ENCODE results near the gene AFAP1.

Gene AFAP1

DNA sequence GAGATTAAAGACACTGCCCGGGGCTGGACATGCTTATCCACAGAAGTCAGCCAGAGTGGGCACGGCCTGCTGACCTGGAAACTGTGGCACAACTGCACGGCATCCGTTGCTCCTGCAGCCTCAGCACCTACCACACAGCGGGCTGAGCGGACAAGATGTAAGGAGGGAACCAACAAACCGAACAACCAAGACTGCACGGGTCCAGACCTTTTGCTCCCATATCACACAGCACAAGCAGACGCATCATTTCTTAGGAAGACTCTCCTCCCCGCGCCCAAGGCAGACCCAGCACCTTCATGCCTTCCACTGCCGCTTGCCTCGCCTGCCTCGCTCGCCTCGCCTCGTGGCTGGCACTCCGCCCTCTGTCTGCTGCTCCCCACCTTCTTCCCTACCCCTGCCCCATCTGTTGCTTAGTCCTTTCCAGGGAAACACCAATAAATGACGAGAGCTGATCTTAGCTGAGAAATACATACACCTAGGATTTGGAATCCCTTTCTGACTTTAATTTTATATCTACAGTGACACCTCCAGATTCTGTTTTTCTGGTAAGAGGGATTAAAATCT lies 79.0 kb downstream of the AFAP1 start:
- H2AFZ ChIP-seq, result no peak overlapping the region
- no peak overlapping the region for H3K27ac ChIP-seq
- peaks cover 16% of the 10 kb centered on the region for H3K79me2 ChIP-seq
- H3K9ac ChIP-seq, result no peak overlapping the region
- H3K4me2 ChIP-seq (ENCODE audit: low read length), result no peak overlapping the region
- H3K27me3 ChIP-seq (ENCODE audit: control insufficient read depth, insufficient read depth, low read length), result no peaks in the 10 kb centered on the region
- H3K4me1 ChIP-seq, result no peaks in the 10 kb centered on the region
- no peak overlapping the region for H3K4me3 ChIP-seq (ENCODE audit: low read depth, low read length)
- no peaks in the 10 kb centered on the region for H3K36me3 ChIP-seq (ENCODE audit: control insufficient read depth, insufficient read depth, low read length)
- no peaks in the 10 kb centered on the region for H3K9me3 ChIP-seq (ENCODE audit: control insufficient read depth, low read length)
- TF ChIP-seq, protein P1, sequence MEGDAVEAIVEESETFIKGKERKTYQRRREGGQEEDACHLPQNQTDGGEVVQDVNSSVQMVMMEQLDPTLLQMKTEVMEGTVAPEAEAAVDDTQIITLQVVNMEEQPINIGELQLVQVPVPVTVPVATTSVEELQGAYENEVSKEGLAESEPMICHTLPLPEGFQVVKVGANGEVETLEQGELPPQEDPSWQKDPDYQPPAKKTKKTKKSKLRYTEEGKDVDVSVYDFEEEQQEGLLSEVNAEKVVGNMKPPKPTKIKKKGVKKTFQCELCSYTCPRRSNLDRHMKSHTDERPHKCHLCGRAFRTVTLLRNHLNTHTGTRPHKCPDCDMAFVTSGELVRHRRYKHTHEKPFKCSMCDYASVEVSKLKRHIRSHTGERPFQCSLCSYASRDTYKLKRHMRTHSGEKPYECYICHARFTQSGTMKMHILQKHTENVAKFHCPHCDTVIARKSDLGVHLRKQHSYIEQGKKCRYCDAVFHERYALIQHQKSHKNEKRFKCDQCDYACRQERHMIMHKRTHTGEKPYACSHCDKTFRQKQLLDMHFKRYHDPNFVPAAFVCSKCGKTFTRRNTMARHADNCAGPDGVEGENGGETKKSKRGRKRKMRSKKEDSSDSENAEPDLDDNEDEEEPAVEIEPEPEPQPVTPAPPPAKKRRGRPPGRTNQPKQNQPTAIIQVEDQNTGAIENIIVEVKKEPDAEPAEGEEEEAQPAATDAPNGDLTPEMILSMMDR (IDR thresholded peaks at IDR 0.05), result no peak

- Histone ChIP-seq H3K9ac (no peak overlapping the region), H3K4me2 (ENCODE audit: low read length) (no peak overlapping the region), H3K4me1 (no peaks in the 10 kb centered on the region), H3K79me2 (peaks cover 16% of the 10 kb centered on the region), H3K27me3 (ENCODE audit: control insufficient read depth, insufficient read depth, low read length) (no peaks in the 10 kb centered on the region), H3K4me3 (ENCODE audit: low read depth, low read length) (no peak overlapping the region), H3K27ac (no peak overlapping the region), H2AFZ (no peak overlapping the region), H3K9me3 (ENCODE audit: control insufficient read depth, low read length) (no peaks in the 10 kb centered on the region), H3K36me3 (ENCODE audit: control insufficient read depth, insufficient read depth, low read length) (no peaks in the 10 kb centered on the region)
- TF ChIP-seq, protein P1 (IDR thresholded peaks at IDR 0.05), result no peak
Observed at GRCh38 chr4:7859326-7859725, 80.3 kb downstream of the AFAP1 start.

DNA sequence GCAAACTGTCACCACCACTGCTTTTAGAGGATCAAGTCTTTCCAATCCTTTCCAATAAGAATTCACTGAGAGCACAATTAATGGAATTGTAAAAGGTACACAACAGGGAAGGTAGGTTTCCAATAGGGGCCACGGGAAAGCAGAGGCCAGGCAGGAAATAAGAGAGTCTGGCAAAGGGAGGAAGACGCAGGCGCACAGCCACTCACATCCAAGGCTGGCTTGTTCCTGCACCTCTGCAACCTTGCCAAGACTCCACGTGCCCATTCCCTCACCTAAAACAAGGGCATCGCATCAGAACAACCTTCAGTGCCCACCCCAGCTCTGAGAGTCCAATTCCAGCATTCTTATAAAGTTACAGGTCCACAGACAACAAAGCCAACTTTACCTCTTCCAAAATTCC lies 81.2 kb downstream of the AFAP1 start:
- TF ChIP-seq, protein P1 (IDR thresholded peaks at IDR 0.05), result no peak
- no peaks in the 10 kb centered on the region for H3K27me3 ChIP-seq (ENCODE audit: control insufficient read depth, insufficient read depth, low read length)
- H3K4me3 ChIP-seq (ENCODE audit: low read depth, low read length), result no peak overlapping the region
- no peak overlapping the region for H3K4me2 ChIP-seq (ENCODE audit: low read length)
- H2AFZ ChIP-seq, result no peak overlapping the region
- H3K4me1 ChIP-seq, result no peaks in the 10 kb centered on the region
- H3K9ac ChIP-seq, result no peak overlapping the region
- no peak overlapping the region for H3K27ac ChIP-seq
- peaks cover 16% of the 10 kb centered on the region for H3K79me2 ChIP-seq
- H3K36me3 ChIP-seq (ENCODE audit: control insufficient read depth, insufficient read depth, low read length), result no peaks in the 10 kb centered on the region
- no peaks in the 10 kb centered on the region for H3K9me3 ChIP-seq (ENCODE audit: control insufficient read depth, low read length)

DNA sequence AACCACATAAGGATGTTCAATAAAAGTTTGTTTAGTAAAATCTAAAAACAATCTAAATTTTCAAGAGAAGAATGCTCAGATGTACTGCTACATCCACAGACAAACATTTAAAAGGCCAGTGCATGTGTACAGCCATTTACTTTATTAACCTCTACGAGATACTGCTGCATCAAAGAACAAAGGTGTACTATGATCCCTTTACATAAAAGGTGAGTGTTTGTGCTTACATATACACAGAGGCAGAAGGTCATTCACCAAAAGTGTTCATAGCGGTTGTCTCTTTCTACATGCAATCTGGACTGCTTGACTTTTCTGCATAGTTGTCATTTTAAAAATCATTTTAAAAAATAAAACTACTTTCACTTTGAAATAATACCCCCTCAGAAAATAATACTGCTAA lies 81.7 kb downstream of the AFAP1 start:
- no peaks in the 10 kb centered on the region for H3K4me1 ChIP-seq
- TF ChIP-seq, protein P1 (IDR thresholded peaks at IDR 0.05), result no peak
- H3K4me2 ChIP-seq (ENCODE audit: low read length), result no peak overlapping the region
- no peak overlapping the region for H3K27ac ChIP-seq
- no peaks in the 10 kb centered on the region for H3K9me3 ChIP-seq (ENCODE audit: control insufficient read depth, low read length)
- H3K27me3 ChIP-seq (ENCODE audit: control insufficient read depth, insufficient read depth, low read length), result no peaks in the 10 kb centered on the region
- no peak overlapping the region for H3K9ac ChIP-seq
- H3K4me3 ChIP-seq (ENCODE audit: low read depth, low read length), result no peak overlapping the region
- H2AFZ ChIP-seq, result no peak overlapping the region
- H3K79me2 ChIP-seq, result peaks cover 16% of the 10 kb centered on the region
- H3K36me3 ChIP-seq (ENCODE audit: control insufficient read depth, insufficient read depth, low read length), result no peaks in the 10 kb centered on the region

GRCh38 chr4:7857238-7857701 lies 82.4 kb downstream of the AFAP1 start:
- Histone ChIP-seq H3K36me3 (ENCODE audit: control insufficient read depth, insufficient read depth, low read length) (no peaks in the 10 kb centered on the region), H3K9ac (no peak overlapping the region), H3K27ac (no peak overlapping the region), H3K9me3 (ENCODE audit: control insufficient read depth, low read length) (no peaks in the 10 kb centered on the region), H3K27me3 (ENCODE audit: control insufficient read depth, insufficient read depth, low read length) (no peaks in the 10 kb centered on the region), H3K4me2 (ENCODE audit: low read length) (no peak overlapping the region), H3K4me3 (ENCODE audit: low read depth, low read length) (no peak overlapping the region), H3K79me2 (peaks cover 18% of the 10 kb centered on the region), H2AFZ (no peak overlapping the region), H3K4me1 (no peaks in the 10 kb centered on the region)
- TF ChIP-seq, protein P1 (IDR thresholded peaks at IDR 0.05), result no peak
